Activated naive CD4-positive, alpha-beta T cell treated with anti-CD3 and anti-CD28 coated beads, Interleukin-2, amount 10 ng/mL, durations not matched to agents 7 days and 5 days (primary cell): ENCODE results near the gene RHOC.
A peak's percentile ranks its signal among the peaks of the same experiment; 100 is the strongest.

ENCODE experiments used
- CTCF ChIA-PET: fragments of 350-600 bp; sonication (Branson Sonifier 250); formaldehyde crosslinking; loops from one replicate; lab custom pipeline; 2021; ENCODE audit warnings: antibody characterized with exemption; lab: Charles Lee
- DNase-seq: peaks from one replicate; pipeline ENCODE4 v3.0.0-alpha.2; 2020
- H3K27ac Mint-ChIP-seq: one replicate; pipeline ENCODE4 v1.8.0; 2021; ENCODE audit warnings: mild to moderate bottlenecking, moderate library complexity, mixed read lengths
- H3K27me3 Mint-ChIP-seq: one replicate; pipeline ENCODE4 v1.8.0; 2021; ENCODE audit warnings: mild to moderate bottlenecking, mixed read lengths
- H3K36me3 Mint-ChIP-seq: one replicate; pipeline ENCODE4 v1.8.0; 2021; ENCODE audit warnings: mixed read lengths
- H3K4me1 Mint-ChIP-seq: one replicate; pipeline ENCODE4 v1.8.0; 2021; ENCODE audit warnings: mixed read lengths
- H3K4me3 Mint-ChIP-seq: one replicate; pipeline ENCODE4 v1.8.0; 2021; ENCODE audit warnings: mild to moderate bottlenecking, moderate library complexity, mixed read lengths
- H3K9me3 Mint-ChIP-seq: one replicate; pipeline ENCODE4 v1.8.0; 2021; ENCODE audit warnings: mixed read lengths

The RHOC gene

DNA sequence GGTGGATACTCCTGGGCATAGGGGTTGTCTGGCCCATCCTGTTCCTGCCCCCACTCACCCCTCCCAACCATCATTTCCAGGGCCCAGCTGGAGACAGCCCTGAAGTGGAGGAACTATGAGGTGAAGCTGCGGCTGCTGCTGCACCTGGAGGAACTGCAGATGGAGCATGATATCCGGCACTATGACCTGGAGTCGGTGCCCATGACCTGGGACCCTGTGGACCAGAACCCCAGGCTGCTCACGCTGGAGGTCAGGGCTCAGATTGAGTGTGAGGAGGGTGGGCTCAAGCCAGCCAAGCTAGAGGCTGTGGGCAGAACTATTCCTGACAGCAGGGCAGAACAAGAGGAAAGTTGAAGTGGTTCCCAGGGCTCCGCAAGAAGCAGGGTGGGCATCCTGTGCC lies 14.2 kb downstream of the RHOC start:
- Mint-ChIP-seq H3K4me1 (no peaks in the 10 kb centered on the region), H3K9me3 (no peaks in the 10 kb centered on the region), H3K27me3 (no peaks in the 10 kb centered on the region), H3K27ac (no peak overlapping the region), H3K36me3 (peaks cover 21% of the 10 kb centered on the region), H3K4me3 (no peak overlapping the region)
- CTCF ChIA-PET = interaction anchor here (0.9 kb wide), 1 partner anchor 302 kb away, joined by 3 read pairs; no protein-coding TSS in a partner anchor
- DNase-seq = no peak

DNA sequence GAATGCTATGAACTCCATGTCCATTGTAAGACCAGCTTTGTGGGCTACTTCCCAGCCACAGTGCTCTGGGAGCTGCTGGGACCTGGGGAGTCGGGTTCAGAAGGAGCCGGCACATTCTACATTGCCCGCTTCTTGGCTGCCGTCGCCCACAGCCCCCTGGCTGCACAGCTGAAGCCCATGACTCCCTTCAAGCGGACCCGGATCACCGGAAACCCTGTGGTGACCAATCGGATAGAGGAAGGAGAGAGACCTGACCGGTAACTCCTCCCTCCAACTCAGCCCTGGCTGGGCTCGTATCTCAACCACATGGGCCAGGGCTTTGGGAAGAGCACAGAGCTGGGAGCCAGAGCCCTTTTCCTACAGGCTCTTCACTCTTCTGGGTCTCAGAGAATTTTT lies 17.1 kb downstream of the RHOC start:
- H3K4me3 Mint-ChIP-seq = no peak overlapping the region
- no peaks in the 10 kb centered on the region for H3K9me3 Mint-ChIP-seq
- peaks cover 20% of the 10 kb centered on the region for H3K36me3 Mint-ChIP-seq
- CTCF ChIA-PET = no interaction called here
- no peaks in the 10 kb centered on the region for H3K27me3 Mint-ChIP-seq
- no peak for DNase-seq
- no peak overlapping the region for H3K27ac Mint-ChIP-seq
- no peaks in the 10 kb centered on the region for H3K4me1 Mint-ChIP-seq

DNA sequence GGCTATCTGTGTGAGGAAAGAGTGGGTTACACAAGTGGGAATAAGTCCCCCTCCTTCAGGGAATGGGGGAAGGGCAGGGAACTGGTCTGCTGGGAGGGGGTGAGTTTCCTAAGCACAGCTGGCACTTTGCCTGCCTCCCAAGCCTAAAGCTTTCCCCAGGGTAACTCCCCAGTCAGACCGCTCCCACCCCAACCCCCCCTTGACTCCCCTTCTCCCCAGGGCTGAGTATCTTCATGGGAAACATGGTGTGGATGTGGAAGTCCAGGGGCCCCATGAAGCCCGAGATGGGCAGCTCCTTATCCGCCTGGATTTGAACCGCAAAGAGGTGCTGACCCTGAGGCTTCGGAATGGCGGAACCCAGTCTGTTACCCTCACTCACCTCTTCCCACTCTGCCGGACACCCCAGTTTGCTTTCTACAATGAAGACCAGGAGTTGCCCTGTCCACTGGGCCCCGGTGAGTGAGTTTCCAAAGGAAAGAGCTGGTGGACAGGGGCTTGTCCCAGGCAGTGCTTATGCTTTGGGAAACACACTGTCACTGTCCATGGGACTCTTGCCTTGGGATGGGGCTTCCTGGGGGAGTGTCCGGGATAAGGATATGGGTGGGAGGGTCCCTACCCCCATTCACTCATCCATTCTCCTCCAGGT lies 17.6 kb downstream of the RHOC start:
- CTCF ChIA-PET = no interaction called here
- Mint-ChIP-seq H3K9me3 (no peaks in the 10 kb centered on the region), H3K4me3 (no peak overlapping the region), H3K36me3 (peaks cover 20% of the 10 kb centered on the region), H3K27ac (no peak overlapping the region), H3K27me3 (no peaks in the 10 kb centered on the region), H3K4me1 (no peaks in the 10 kb centered on the region)
- DNase-seq = no peak

DNA sequence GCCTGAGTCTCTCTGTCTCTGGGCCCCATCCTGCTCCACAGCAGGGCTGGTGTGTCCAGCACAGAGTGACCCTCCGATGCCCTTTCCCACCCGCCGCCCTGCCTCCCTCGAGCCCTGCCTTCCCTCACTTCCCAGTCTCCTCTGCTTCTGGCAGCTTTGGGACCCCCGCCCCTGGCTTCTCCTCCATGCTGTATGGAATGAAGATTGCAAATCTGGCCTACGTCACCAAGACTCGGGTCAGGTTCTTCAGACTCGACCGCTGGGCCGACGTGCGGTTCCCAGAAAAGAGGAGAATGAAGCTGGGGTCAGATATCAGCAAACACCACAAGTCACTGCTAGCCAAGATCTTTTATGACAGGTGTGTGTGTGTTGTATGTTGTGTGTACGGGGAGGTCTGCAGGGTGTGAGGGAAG lies 18.1 kb downstream of the RHOC start:
- H3K27me3 Mint-ChIP-seq = no peaks in the 10 kb centered on the region
- CTCF ChIA-PET = no interaction called here
- H3K36me3 Mint-ChIP-seq = peaks cover 20% of the 10 kb centered on the region
- no peaks in the 10 kb centered on the region for H3K9me3 Mint-ChIP-seq
- no peak overlapping the region for H3K27ac Mint-ChIP-seq
- H3K4me3 Mint-ChIP-seq = no peak overlapping the region
- H3K4me1 Mint-ChIP-seq = no peaks in the 10 kb centered on the region
- DNase-seq = no peak

DNA sequence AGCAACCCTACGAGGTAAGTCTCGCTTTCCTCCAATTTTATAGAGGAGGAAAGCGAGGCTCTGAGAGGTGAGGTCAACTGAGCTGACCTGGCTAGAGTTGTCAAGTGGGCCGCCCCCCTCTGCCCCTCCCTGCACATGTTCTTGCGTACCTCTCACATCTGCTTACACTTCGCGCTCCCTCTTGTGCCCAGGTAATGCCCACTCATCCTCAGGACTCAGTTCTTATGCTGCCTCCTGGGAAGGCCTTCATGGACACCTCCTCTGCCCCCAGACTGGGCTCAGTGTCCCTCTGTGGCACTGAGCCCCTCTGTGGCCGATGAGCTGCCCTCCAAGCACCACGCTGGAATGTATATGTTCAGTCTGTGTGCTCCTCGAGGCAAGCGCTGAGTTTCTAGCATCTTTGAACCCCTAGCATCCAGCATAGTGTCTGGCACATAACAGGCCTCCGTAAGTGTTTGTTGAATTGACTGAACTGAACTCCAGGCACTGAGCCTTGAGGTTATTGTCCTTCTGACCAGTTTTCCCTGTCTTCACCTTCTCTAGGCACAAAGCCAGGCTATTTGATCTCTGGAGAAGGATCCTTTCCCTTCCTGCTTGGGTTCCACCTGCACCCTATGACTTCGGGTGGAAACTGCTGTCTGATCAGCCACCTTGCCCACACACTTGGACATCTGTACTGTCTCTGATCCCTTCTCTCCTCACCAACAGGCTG lies 19.0 kb downstream of the RHOC start:
- CTCF ChIA-PET = no interaction called here
- H3K27me3 Mint-ChIP-seq = no peaks in the 10 kb centered on the region
- no peaks in the 10 kb centered on the region for H3K4me1 Mint-ChIP-seq
- DNase-seq = no peak
- H3K4me3 Mint-ChIP-seq = no peak overlapping the region
- H3K9me3 Mint-ChIP-seq = no peaks in the 10 kb centered on the region
- peaks cover 18% of the 10 kb centered on the region for H3K36me3 Mint-ChIP-seq
- H3K27ac Mint-ChIP-seq = no peak overlapping the region

DNA sequence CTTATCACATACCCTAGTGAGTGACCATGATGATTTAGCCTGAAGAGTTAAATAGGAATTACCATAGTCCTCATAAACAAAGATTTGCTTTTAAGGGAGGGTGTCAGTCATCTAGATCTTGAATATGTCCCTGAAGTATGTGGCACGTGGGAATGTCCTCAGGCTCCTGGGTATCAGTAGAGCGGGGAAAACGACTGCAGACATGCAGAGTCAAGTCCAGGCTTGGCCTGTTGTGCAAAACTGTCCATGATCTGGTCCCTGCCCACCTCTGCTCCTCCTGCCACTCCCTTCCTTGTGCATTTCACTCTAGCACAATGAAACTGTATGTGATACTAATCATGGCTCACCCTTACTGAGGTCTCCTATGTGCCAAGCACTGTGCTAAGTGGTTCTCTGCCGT lies 19.6 kb downstream of the RHOC start:
- H3K27ac Mint-ChIP-seq = no peak overlapping the region
- no peaks in the 10 kb centered on the region for H3K27me3 Mint-ChIP-seq
- DNase-seq = no peak
- CTCF ChIA-PET = no interaction called here
- H3K4me1 Mint-ChIP-seq = no peaks in the 10 kb centered on the region
- peaks cover 13% of the 10 kb centered on the region for H3K36me3 Mint-ChIP-seq
- no peaks in the 10 kb centered on the region for H3K9me3 Mint-ChIP-seq
- no peak overlapping the region for H3K4me3 Mint-ChIP-seq

DNA sequence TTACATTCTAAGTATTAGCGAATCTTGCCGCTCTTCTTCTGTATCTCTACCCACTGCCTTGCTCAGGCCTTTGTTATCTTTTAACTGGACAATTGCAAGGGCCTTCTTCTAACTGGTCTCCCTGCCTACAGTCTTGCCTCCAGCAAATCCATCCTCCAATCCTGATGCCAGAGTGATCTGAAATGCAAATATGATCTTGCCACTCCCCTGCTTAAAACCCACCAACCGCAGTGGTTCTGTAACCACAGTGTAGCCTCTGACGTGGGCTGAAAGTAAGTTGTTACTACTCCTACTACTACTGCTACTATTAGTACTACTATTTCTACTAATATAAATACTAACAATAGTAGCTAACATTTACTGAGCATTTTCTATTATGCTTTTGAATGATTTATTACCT lies 20.1 kb downstream of the RHOC start:
- H3K27ac Mint-ChIP-seq = no peak overlapping the region
- no peak overlapping the region for H3K4me3 Mint-ChIP-seq
- H3K4me1 Mint-ChIP-seq = no peaks in the 10 kb centered on the region
- H3K9me3 Mint-ChIP-seq = no peaks in the 10 kb centered on the region
- H3K36me3 Mint-ChIP-seq = peaks cover 8% of the 10 kb centered on the region
- DNase-seq = no peak
- no peaks in the 10 kb centered on the region for H3K27me3 Mint-ChIP-seq
- CTCF ChIA-PET = no interaction called here

DNA sequence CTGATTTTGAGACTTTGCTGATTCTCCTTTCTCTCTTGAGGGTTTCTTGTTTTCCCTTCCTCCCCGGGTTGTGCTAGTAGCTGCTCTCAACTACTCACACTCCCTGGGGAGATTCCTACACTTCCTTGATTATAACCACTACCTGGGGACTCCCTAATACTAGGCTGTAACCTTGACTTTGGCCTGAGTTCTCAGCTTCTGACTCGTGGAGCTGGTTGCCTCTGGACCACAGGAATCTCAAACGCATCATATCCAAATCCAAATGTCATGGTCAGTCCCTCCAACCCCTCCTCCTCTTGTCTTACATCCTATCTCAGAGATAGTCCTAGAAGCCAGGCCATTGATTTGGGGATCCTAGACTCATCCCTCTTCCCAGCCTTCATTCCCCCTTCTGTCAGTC lies 20.5 kb downstream of the RHOC start:
- Mint-ChIP-seq H3K27me3 (no peaks in the 10 kb centered on the region), H3K4me1 (no peaks in the 10 kb centered on the region), H3K27ac (no peak overlapping the region), H3K4me3 (no peak overlapping the region), H3K36me3 (peaks cover 5% of the 10 kb centered on the region), H3K9me3 (no peaks in the 10 kb centered on the region)
- CTCF ChIA-PET = no interaction called here
- no peak for DNase-seq

DNA sequence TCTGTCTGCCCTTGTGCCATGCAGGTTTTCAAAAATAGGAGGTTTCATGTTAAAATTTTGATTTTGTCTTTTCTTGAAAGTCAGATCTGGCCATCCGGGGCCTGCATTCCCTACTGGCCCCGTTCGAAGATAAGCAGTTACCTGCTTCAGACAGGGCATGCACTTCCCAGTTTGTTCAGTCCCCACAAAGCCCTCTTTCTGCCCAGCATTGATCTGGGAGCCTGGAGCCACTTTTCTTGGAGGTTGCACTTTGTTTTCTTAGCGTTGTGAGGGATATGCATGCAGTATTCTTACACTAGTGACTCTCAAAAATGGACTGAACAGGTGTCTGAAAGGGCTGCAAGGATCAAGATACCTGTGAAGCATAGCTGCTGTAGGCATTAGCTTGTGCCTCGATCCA lies 21.0 kb downstream of the RHOC start:
- Mint-ChIP-seq H3K4me3 (no peak overlapping the region), H3K9me3 (no peaks in the 10 kb centered on the region), H3K27me3 (no peaks in the 10 kb centered on the region), H3K36me3 (peaks cover 5% of the 10 kb centered on the region), H3K27ac (no peak overlapping the region), H3K4me1 (no peaks in the 10 kb centered on the region)
- CTCF ChIA-PET = no interaction called here
- DNase-seq = no peak

DNA sequence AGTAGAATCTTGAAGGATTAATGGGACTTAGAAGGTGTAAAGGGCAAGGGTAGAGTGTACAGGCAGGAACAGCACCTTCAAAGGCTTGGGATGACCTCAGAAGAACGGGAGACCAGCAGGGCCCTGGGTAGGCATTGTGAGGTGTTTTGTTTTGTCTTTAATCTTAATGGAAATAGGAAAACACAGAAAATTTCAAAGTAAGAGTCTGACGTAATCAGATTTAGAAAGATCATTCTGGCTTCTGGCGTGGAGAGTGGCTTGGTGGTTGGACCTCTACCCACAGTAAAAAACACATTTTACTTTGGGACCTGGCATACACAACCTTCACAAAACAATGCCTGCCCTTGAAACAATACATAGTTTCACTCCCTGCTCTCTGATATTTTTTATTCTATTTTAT lies 28.3 kb downstream of the RHOC start:
- Mint-ChIP-seq H3K27me3 (peaks cover 5% of the 10 kb centered on the region), H3K27ac (no peak overlapping the region), H3K36me3 (peaks cover 24% of the 10 kb centered on the region), H3K4me3 (no peak overlapping the region), H3K4me1 (peaks cover 28% of the 10 kb centered on the region), H3K9me3 (no peaks in the 10 kb centered on the region)
- DNase-seq = no peak
- CTCF ChIA-PET = no interaction called here

DNA sequence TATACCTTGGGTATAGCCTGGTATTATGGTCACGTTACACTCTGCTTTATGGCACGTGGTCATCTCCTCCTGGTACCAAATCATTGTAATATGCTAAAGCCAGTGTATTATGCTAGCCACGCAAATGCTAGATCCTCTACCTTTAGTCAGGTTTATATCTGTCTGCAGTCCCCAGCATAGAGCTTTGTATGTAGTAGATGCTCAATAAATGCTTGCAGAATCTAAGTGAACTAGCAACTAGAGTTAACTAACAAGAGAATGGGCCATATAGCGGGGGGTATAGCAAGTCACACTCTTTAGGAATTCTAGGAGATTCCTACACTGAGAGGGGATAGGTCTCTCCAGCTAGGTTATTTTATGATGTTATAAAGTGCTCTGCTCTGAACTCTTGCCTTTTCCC lies 29.4 kb downstream of the RHOC start:
- CTCF ChIA-PET = no interaction called here
- Mint-ChIP-seq H3K36me3 (peaks cover 30% of the 10 kb centered on the region), H3K27ac (no peak overlapping the region), H3K4me1 (peaks cover 34% of the 10 kb centered on the region), H3K27me3 (peaks cover 5% of the 10 kb centered on the region), H3K9me3 (no peaks in the 10 kb centered on the region), H3K4me3 (no peak overlapping the region)
- DNase-seq = no peak

DNA sequence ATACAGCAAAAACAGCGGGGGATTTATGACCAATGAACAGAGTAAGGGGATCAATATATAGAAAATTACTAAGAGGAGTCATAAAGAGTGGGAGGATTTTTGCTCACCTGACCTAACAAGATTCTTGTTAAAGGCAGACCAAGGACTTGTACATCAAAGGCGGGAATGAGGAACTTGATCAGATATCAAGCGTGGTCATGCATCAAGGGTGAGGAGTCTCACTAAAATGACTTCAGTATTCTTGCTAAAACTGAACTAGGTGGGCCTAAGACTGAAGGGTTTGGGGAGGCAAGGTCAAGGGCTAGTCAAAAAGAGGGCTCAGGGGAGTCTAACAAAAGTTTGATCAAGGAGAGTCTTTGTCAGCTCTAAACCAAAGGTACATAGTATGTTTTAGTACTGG lies 30.4 kb downstream of the RHOC start:
- H3K27me3 Mint-ChIP-seq = peaks cover 5% of the 10 kb centered on the region
- no peaks in the 10 kb centered on the region for H3K9me3 Mint-ChIP-seq
- H3K36me3 Mint-ChIP-seq = peaks cover 38% of the 10 kb centered on the region
- peaks cover 34% of the 10 kb centered on the region for H3K4me1 Mint-ChIP-seq
- no peak overlapping the region for H3K27ac Mint-ChIP-seq
- H3K4me3 Mint-ChIP-seq = peak overlapping the region; percentile 76
- CTCF ChIA-PET = interaction anchor here (1.2 kb wide), 1 partner anchor 285 kb away, joined by 3 read pairs; no protein-coding TSS in a partner anchor
- DNase-seq = no peak

DNA sequence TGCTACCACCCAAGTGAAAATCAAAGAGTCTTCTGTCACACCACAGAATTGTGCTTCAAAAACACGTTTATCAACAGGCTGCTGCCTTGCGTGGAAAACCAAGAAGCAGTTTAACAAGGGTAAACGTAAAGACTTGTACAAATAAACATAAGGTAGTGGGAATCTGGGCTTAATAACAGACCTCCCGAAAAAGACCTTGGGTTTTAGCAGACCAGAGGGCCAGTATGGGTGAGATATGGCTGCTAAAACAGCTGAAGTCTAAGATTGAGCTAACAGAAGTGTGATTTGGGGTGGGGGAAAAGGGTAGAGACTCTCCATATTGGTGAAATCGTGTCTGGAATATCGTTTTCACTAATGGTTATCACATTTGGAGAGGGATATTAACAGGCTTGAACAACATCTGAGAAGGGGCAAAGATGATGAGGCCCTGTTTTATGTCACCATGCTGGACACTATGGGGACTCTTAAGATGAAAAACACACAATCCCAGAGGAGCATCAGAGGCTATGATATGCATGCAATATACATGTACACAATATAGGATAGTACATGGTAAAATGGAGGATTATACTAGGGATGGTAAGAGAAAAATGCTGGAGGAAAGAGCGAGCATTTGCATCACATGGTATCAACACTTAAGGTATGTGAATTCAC lies 31.1 kb downstream of the RHOC start:
- peak overlapping the region; percentile 79 for H3K27ac Mint-ChIP-seq
- DNase-seq = no peak
- no peaks in the 10 kb centered on the region for H3K9me3 Mint-ChIP-seq
- H3K36me3 Mint-ChIP-seq = peaks cover 43% of the 10 kb centered on the region
- H3K4me3 Mint-ChIP-seq = peak overlapping the region; percentile 76
- H3K4me1 Mint-ChIP-seq = peaks cover 34% of the 10 kb centered on the region
- H3K27me3 Mint-ChIP-seq = peaks cover 5% of the 10 kb centered on the region
- CTCF ChIA-PET = interaction anchor here (1.0 to 3.8 kb wide), 6 partner anchors 15 to 285 kb away, joined by 3 to 17 read pairs (median 8); partner anchors contain the start of gene RHOC

DNA sequence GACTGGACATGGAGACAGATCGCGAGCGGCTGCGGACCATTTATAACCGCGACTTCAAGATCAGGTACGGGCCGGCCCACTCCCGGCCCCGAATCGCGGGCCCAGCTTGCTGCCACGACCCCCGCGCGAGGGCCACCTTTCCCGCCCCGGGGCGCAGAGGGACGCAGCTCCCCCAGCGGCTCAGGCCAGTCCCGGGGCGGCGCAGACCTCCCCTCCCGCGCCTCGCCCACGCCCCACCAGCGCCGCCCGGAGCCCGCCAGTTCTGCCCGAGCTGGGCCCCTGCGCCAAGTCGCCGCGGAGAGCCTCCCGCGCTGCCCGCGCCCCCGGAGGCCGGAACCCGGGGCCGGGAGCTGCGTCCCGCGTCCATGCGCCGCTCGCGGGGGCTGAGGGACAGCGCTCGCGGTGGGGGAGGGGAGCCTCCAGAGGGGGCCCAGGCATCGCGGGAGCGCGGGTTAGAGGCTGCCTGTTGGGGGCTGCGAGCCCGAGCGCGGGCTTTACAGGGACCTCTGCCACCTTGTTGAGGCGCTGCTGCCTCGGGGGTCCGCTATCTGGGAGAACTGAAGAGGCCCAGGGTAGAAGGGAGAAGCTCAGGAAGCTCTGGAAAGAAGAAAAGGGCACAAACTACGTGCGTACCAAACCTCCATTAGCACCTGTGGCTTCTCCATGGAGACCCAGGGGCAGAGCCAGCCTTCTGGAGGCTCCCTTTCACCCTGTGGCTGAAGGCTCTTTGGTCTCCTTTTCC lies 31.8 kb downstream of the RHOC start:
- peak; percentile 55 for DNase-seq
- H3K36me3 Mint-ChIP-seq = peaks cover 50% of the 10 kb centered on the region
- peak overlapping the region; percentile 97 for H3K4me3 Mint-ChIP-seq
- H3K27ac Mint-ChIP-seq = peak overlapping the region; percentile 95
- peaks cover 34% of the 10 kb centered on the region for H3K4me1 Mint-ChIP-seq
- H3K27me3 Mint-ChIP-seq = peaks cover 5% of the 10 kb centered on the region
- H3K9me3 Mint-ChIP-seq = no peaks in the 10 kb centered on the region
- CTCF ChIA-PET = interaction anchor here (0.8 to 3.8 kb wide), 11 partner anchors 14 to 397 kb away, joined by 3 to 17 read pairs (median 3); partner anchors contain the start of gene RHOC
